SK-N-SH (cell line): ENCODE measurements around the gene CCDC138. TPM values are rescaled to one million over a fixed set of nuclear protein-coding genes. Genes with fewer than 3 reads are reported as not detected.
A peak's percentile ranks its signal among the peaks of the same experiment; 100 is the strongest.

ENCODE experiments used
- CTCF ChIA-PET: fragments of 300-600, 350-600 bp; formaldehyde crosslinking; extraction: SDS; loops from one replicate; lab custom pipeline; 2021; lab: Yijun Ruan, JAX
- POLR2A ChIA-PET: fragments of 350-600 bp; sonication (Branson Sonifier 250); formaldehyde crosslinking; extraction: SDS; loops from one replicate; lab custom pipeline; 2020; ENCODE audit warnings: antibody characterized with exemption, inconsistent platforms; lab: Yijun Ruan, JAX
- DNase-seq: peaks from one replicate; pipeline ENCODE4 v3.0.0; 2012
- H2AFZ ChIP-seq: fragments of 200-600 bp; sonication (generic); 2 replicates; pipeline ENCODE4 v1.8.1; 2016; ENCODE audit warnings: antibody characterized with exemption, mild to moderate bottlenecking, low read depth
- H3F3A ChIP-seq: fragments of 200-600 bp; sonication (generic); replicated peaks from 2 replicates; pipeline ENCODE3; 2016; ENCODE audit warnings: antibody characterized with exemption, mild to moderate bottlenecking; ENCODE audit not compliant: insufficient read depth
- H3K27ac ChIP-seq, 2 experiments: fragments of 200-500 bp in 1 of 2; fragments of 200-600 bp in 1 of 2; sonication (Bioruptor generic) in 1 of 2; sonication (generic), shearing (Covaris generic) in 1 of 2; 2 replicates each; pipeline versions ENCODE4 v1.5.1 to v1.6.1; 2014 to 2016; ENCODE audit warnings: low read depth in 2 of 2, inconsistent platforms in 1 of 2, low read length in 1 of 2, mild to moderate bottlenecking in 1 of 2, mixed read lengths in 1 of 2
- H3K27me3 ChIP-seq: fragments of 200-600 bp; sonication (generic), shearing (Covaris generic); 2 replicates; pipeline ENCODE4 v1.6.1; 2016; ENCODE audit warnings: mixed run types; ENCODE audit not compliant: insufficient read depth
- H3K36me3 ChIP-seq, 2 experiments: fragments of 200-500 bp in 1 of 2; fragments of 200-600 bp in 1 of 2; sonication (Bioruptor generic) in 1 of 2; sonication (generic) in 1 of 2; replicated peaks in 1 of 2; 2 replicates each; pipeline versions ENCODE3 to v1.5.1; 2014 to 2016; ENCODE audit warnings: low read length in 1 of 2, mild to moderate bottlenecking in 1 of 2; ENCODE audit not compliant: insufficient read depth in 2 of 2, control insufficient read depth in 1 of 2
- H3K4me1 ChIP-seq, 2 experiments: fragments of 200-500 bp in 1 of 2; fragments of 200-600 bp in 1 of 2; sonication (Bioruptor generic) in 1 of 2; sonication (generic), shearing (Covaris generic) in 1 of 2; 2 replicates each; pipeline versions ENCODE4 v1.5.1 to v1.6.1; 2014 to 2016; ENCODE audit warnings: low read depth in 1 of 2, low read length in 1 of 2, mixed run types in 1 of 2; ENCODE audit not compliant: insufficient read depth in 2 of 2, control insufficient read depth in 1 of 2
- H3K4me2 ChIP-seq: fragments of 200-600 bp; sonication (generic), shearing (Covaris generic); 2 replicates; pipeline ENCODE4 v1.6.1; 2017; ENCODE audit warnings: mixed run types
- H3K4me3 ChIP-seq, 2 experiments: fragments of 200-500 bp in 1 of 2; fragments of 200-600 bp in 1 of 2; sonication (Bioruptor generic) in 1 of 2; sonication (generic), shearing (Covaris generic) in 1 of 2; 2 replicates each; pipeline versions ENCODE4 v1.5.1 to v1.8.1; 2014 to 2016; ENCODE audit warnings: low read depth in 2 of 2, inconsistent platforms in 1 of 2, low read length in 1 of 2, mild to moderate bottlenecking in 1 of 2, mixed read lengths in 1 of 2, moderate library complexity in 1 of 2
- H3K79me2 ChIP-seq: fragments of 200-600 bp; sonication (generic); 2 replicates; pipeline ENCODE4 v1.8.1; 2017; ENCODE audit warnings: mild to moderate bottlenecking; ENCODE audit not compliant: insufficient read depth
- H3K9ac ChIP-seq: fragments of 200-600 bp; sonication (generic); 2 replicates; pipeline ENCODE4 v1.6.1; 2017; ENCODE audit warnings: mixed run types
- H3K9me2 ChIP-seq: fragments of 200-600 bp; sonication (generic); 2 replicates; pipeline ENCODE4 v1.6.1; 2017; ENCODE audit warnings: mixed run types
- H3K9me3 ChIP-seq: fragments of 200-600 bp; sonication (generic); 2 replicates; pipeline ENCODE4 v1.6.1; 2017; ENCODE audit warnings: mixed run types, mild to moderate bottlenecking, moderate library complexity
- H4K20me1 ChIP-seq: fragments of 200-600 bp; sonication (generic); 2 replicates; pipeline ENCODE4 v1.6.1; 2017; ENCODE audit warnings: mild to moderate bottlenecking, mixed run types; ENCODE audit not compliant: insufficient read depth
- CTCF ChIP-seq: fragments of 200-600 bp; sonication (generic); IDR thresholded peaks from 2 replicates; pipeline ENCODE4 v1.6.1; 2017; ENCODE audit warnings: antibody characterized with exemption, mild to moderate bottlenecking, moderate library complexity
- NFIC ChIP-seq: IDR thresholded peaks from 2 replicates; pipeline ENCODE4 v1.4.0; 2012; ENCODE audit warnings: borderline replicate concordance
- RAD21 ChIP-seq: IDR thresholded peaks from 2 replicates; pipeline ENCODE4 v1.6.1; 2012; ENCODE audit warnings: mild to moderate bottlenecking, low read length
- REST ChIP-seq: IDR thresholded peaks from 2 replicates; pipeline ENCODE4 v1.6.1; 2012; ENCODE audit warnings: mild to moderate bottlenecking, low read depth, low read length, moderate library complexity
- SIN3A ChIP-seq: IDR thresholded peaks from 2 replicates; pipeline ENCODE4 v1.6.1; 2012; ENCODE audit warnings: low read depth, mild to moderate bottlenecking, low read length, moderate library complexity, borderline replicate concordance
- SMC3 ChIP-seq: IDR thresholded peaks from 2 replicates; pipeline ENCODE4 v1.6.1; 2012; ENCODE audit warnings: low read depth, low read length, improper control_type of control experiment
- USF2 ChIP-seq: fragments of 150-350 bp; IDR thresholded peaks from 2 replicates; pipeline ENCODE4 v1.6.1; 2017; ENCODE audit warnings: antibody characterized with exemption, low read length, low read depth, borderline replicate concordance
- YY1 ChIP-seq: IDR thresholded peaks from 2 replicates; pipeline ENCODE4 v1.4.0; 2012; ENCODE audit warnings: low read depth, mild to moderate bottlenecking
- WGBS: methylation state at CpG from one replicate; pipeline ENCODE4 v1.1.6; 2017; ENCODE audit warnings: low lambda C conversion rate; 5-methylcytosine and 5-hydroxymethylcytosine counted together
- polyA plus RNA-seq, 3 experiments: library from polyadenylated mRNA; depleted of rRNA; stranded (reverse); fragments of >200 nt; gene quantifications; 2 replicates each; pipeline ENCODE4 v1.2.3, GENCODE V29; 2012

The CCDC138 gene
- polyA plus RNA-seq, 1 of the 3 experiments (the other 2 are of a cell fraction) = 1.2 TPM

- WGBS = 56% methylated on average over 5 of the region's 5 CpGs
These were observed 131.0 kb downstream of the CCDC138 start for GRCh38 chr2:108917526-108917925.

More at GRCh38 chr2:108917526-108917925, 131.0 kb downstream of the CCDC138 start:
- no peak overlapping the region for H2AFZ ChIP-seq
- no peaks in the 10 kb centered on the region for H3K79me2 ChIP-seq
- H3K9me3 ChIP-seq = no peaks in the 10 kb centered on the region
- no peak overlapping the region for H3K9ac ChIP-seq
- no peak overlapping the region for H3K4me2 ChIP-seq
- DNase-seq = peak; percentile 7
- no peaks in the 10 kb centered on the region; a peak in 1 of 4 replicates for H3K4me1 ChIP-seq
- no peaks in the 10 kb centered on the region for H3K9me2 ChIP-seq
- ChIA-PET POLR2A (no interaction called here), CTCF (interaction anchor here (1.9 kb wide), 1 partner anchor 11 kb away, joined by 14 read pairs; no protein-coding TSS in a partner anchor)
- peaks cover 4% of the 10 kb centered on the region; the same call in 1 of the 2 replicates for H3K27me3 ChIP-seq
- no peak overlapping the region for H3K27ac ChIP-seq
- TF ChIP-seq USF2 (no peak), YY1 (no peak), SMC3 (no peak), CTCF (no peak), RAD21 (no peak), SIN3A (no peak), NFIC (no peak), REST (no peak)
- TF ChIP-seq, all 33 proteins: peak for 0
- H3F3A ChIP-seq = no peaks in the 10 kb centered on the region
- H4K20me1 ChIP-seq = no peaks in the 10 kb centered on the region
- H3K36me3 ChIP-seq = no peaks in the 10 kb centered on the region
- no peak overlapping the region for H3K4me3 ChIP-seq
